Retinal pigment epithelial cell (primary cell): Measurements from ENCODE around the gene C18orf63.
A peak's percentile ranks its signal among the peaks of the same experiment; 100 is the strongest.

Source experiments
- DNase-seq: peaks from one replicate; pipeline ENCODE4 v3.0.0-alpha.2; 2010; ENCODE audit warnings: low read depth
- H3K4me3 ChIP-seq: 2 replicates; pipeline ENCODE4 v1.5.1; 2011; ENCODE audit warnings: mild to moderate bottlenecking, low read length, control low read depth, moderate library complexity
- TF ChIP-seq, protein P1 (sequence below): conservative IDR thresholded peaks from 2 replicates; pipeline ENCODE4 v1.5.1; 2011; ENCODE audit warnings: low read depth, low read length, control low read depth, inconsistent platforms

C18orf63 gene

GRCh38 chr18:74336656-74337055, 21.0 kb downstream of the C18orf63 start:
- no peak overlapping the region for H3K4me3 ChIP-seq
- TF ChIP-seq, protein P1, sequence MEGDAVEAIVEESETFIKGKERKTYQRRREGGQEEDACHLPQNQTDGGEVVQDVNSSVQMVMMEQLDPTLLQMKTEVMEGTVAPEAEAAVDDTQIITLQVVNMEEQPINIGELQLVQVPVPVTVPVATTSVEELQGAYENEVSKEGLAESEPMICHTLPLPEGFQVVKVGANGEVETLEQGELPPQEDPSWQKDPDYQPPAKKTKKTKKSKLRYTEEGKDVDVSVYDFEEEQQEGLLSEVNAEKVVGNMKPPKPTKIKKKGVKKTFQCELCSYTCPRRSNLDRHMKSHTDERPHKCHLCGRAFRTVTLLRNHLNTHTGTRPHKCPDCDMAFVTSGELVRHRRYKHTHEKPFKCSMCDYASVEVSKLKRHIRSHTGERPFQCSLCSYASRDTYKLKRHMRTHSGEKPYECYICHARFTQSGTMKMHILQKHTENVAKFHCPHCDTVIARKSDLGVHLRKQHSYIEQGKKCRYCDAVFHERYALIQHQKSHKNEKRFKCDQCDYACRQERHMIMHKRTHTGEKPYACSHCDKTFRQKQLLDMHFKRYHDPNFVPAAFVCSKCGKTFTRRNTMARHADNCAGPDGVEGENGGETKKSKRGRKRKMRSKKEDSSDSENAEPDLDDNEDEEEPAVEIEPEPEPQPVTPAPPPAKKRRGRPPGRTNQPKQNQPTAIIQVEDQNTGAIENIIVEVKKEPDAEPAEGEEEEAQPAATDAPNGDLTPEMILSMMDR, result no peak
- no peak for DNase-seq

DNA sequence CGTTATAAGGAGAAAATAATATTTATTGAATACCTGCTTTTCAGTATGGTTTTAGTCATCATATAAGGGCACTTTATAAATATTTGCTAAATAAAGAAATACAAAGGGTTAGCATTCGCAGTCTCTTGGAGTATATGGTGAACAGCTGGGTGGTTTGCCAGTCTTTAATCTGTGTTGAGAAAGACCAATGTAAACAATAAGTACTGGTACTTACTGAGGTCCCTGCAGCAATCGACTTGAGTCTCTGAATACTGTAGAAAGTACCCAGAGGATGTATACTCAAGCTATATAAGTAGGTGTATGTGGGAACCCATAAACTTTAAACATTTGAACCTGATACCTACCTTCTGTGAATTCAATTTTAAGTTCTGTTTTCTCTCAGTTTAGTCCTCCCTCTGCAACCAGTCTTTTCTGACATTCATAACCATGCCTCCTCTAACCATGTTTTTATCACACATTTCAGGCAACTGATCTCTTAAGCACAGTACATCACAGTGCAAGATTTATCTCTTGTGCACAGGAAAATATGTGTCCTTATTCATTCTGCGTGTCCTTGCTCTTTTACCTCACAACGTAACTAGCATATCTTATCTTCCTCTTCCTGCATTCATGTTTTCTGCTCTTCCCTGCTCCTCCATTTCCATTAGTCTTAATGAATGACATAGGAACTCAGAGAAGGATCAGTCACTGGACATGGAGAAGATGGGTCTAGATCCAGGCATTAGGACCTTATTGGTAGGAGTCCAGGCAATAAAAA, 21.7 kb downstream of the C18orf63 start:
- TF ChIP-seq, protein P1, result no peak
- no peak for DNase-seq
- no peak overlapping the region for H3K4me3 ChIP-seq

- DNase-seq, result no peak
- TF ChIP-seq, protein P1, result no peak
- no peak overlapping the region for H3K4me3 ChIP-seq
These were observed 22.3 kb downstream of the C18orf63 start for GRCh38 chr18:74337912-74338309.

- H3K4me3 ChIP-seq, result no peak overlapping the region
- peak; percentile 29 for DNase-seq
- TF ChIP-seq, protein P1, result peak; percentile 62
These were observed 26.9 kb downstream of the C18orf63 start for GRCh38 chr18:74342416-74343043.

GRCh38 chr18:74346206-74346605, 30.6 kb downstream of the C18orf63 start:
- TF ChIP-seq, protein P1, result no peak
- no peak for DNase-seq
- no peak overlapping the region for H3K4me3 ChIP-seq

GRCh38 chr18:74348581-74348980, 32.9 kb downstream of the C18orf63 start:
- no peak for DNase-seq
- TF ChIP-seq, protein P1, result no peak
- H3K4me3 ChIP-seq, result no peak overlapping the region

GRCh38 chr18:74351354-74351753, 35.7 kb downstream of the C18orf63 start:
- no peak for DNase-seq
- no peak overlapping the region for H3K4me3 ChIP-seq
- TF ChIP-seq, protein P1, result no peak
